DMS79 (cell line): ENCODE data around the gene PPP6R3.
"Not testable (repeated sequence)": the region's sequence is repeated elsewhere in the genome, so short reads cannot be mapped to it uniquely, and the experiment has no call there.

Source experiments
- DNase-seq: peaks from one replicate; lab custom pipeline; 2025; lab: John Stamatoyannopoulos, UW

The PPP6R3 gene

DNA sequence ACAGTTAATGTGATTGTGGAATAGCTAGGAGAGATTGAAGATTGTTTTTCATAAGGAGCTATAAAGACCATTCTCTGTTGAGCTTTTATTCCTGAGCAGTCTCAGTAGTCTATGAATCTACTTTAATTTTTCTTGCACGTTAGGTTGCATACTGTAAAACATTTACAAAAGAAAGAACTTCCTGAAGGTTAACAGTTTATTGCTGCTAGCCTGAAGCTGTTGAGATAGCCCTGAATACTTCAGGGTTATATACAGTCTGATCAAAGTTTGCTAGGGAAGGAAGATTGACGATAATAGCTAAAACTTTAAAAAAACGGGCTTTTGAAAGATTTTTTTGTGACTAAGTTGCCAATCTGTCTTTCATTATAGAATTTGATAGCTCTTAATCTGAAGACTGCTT lies 64.8 kb downstream of the PPP6R3 start:
- no peak for DNase-seq

DNA sequence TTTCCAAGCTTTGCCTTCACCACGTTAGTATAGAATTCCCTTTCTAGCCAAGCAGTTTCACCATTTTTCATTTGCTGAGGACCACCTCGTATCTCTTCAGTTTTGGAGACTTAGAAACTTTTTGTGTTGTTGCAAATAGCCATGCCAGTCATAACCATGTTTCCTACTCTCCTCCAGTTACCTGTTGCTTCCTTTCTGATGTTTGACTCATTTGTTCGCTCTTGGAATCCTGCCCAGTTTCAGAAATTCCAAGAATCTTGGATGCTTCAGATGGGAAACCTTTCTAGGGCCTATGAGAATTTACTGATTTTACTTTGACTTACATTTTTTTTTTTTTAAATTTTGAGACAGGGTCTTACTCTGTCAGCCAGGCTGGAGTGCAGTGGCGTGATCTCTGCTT lies 65.4 kb downstream of the PPP6R3 start:
- no peak for DNase-seq

DNA sequence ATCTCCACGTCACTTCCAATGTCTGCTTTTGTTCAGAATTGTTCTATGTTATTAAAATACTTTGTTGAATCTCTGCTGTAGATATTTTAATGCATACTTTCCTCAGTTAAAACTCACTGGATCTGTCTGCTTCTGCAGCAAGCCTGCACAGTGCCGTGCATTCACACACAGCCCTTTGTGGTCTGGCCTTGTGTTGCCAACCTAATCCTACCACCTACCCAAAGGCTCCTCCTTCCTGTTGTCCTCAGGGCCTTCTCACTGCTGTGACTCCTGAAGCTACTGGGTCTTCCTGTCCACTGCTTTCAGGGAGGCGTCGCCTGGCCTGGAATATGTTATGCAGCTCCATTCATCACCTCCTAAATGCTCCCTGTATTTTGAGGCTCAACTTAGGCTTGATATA lies 67.0 kb downstream of the PPP6R3 start:
- DNase-seq, result no peak

DNA sequence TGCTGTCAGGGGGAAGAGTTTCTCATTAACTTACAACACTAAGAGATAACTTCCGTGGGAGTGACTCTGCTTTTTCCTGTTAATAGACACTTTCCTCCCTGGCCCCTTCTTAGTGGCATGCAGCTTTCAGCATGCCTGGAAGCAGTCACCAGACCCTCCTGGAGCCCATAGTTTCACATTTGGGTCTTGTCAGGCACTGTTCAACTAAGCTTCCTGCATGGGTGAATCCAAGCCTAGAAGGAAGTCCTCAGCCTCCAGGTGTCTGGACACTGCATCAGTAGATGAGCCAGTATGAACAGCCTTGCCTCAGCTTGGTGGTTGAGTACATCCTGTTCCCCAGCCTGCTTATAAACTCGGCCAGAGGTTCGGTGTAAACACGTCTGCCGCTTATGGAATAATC lies 68.1 kb downstream of the PPP6R3 start:
- no peak for DNase-seq

DNA sequence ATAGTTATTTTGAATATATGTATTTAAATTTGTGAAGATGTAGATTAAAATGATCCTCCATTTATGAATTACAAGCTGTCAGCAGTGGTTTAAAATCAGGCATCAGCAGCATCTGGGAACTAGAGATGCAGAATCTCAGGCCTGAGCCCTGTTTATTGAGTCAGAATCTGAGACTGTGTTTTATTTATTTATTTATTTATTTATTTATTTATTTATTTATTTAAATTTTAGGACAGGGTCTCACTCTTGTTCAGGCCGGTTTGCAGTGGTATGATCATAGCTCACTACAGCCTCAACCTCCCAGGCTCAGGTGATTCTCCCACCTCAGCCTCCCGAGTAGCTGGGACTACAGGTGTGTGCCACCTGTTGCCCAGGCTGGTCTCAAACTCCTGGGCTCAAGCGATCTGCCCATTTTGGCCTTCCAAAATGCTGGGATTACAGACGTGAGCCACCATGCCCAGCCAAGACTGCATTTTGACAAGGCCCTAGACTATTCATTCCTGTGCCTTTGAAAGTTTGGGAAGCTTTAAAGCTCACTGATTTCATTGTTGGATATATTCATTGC lies 70.7 kb downstream of the PPP6R3 start:
- DNase-seq, result no peak

DNA sequence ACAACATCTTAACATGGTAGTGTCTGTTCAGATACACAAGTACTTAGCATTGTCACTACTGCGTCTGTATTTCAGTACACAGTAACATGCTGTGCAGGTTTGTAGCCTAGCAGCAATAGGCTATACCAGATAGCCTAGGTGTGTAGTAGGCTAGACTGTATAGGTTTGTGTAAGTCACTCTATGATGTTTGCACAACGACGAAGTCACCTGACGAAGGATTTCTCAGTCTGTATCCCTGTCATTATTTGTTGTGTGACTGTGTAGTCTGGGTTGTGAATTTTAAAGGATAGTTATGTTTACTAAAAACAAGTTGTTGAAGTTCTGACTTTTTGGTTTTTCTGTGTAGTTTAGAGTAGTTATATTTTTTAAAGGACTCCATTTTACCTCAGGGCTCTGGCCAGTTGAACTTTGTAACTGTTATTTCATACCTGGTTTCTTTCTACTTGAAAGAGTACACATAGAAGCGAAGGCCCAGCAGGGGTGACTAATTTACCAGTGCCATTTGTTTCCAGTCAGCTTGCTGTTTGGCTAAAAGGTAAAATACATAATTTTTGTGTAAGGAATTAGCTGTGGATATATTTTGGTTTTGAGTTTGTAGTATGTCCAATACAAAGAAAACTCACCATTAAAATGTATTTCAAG lies 72.3 kb downstream of the PPP6R3 start:
- no peak for DNase-seq

DNA sequence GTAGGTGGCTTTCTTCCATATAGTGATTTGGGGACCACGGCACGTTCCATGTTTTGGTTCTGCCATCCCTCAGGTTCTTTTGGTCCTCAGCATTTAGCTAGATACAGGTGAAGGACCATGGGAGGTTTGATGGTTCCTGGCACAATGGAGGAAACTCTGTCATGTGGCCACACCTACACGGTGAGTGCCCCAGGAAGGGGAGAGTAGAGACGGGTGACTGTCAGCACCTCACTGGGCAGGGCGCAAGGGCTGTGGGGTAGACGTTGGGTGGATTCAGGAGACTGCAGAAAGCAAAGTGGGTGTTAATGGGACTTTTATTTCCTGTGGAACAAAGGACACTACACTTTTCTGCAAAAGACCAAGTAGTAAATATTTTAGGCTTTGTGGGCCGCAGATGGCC lies 73.4 kb downstream of the PPP6R3 start:
- DNase-seq, result no peak

DNA sequence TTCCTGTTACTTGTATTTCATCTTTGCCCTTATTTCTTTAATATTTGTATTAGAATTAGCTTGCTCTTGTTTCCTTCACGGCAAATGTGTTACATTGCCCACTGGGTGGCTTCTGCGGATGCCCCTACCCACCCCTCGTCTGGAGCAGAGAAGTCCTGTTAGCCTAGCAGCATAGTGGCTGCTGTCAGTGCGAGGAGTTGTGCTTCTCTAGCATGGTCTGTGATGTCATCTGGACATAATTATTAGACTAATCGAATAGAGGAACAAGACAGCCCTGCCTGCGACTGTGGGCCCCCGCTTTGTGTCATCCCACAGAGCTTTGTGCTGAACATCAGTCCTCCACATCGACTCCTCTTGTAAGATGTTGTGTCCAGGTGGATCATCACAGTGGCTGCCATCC lies 74.5 kb downstream of the PPP6R3 start:
- DNase-seq, result no peak

DNA sequence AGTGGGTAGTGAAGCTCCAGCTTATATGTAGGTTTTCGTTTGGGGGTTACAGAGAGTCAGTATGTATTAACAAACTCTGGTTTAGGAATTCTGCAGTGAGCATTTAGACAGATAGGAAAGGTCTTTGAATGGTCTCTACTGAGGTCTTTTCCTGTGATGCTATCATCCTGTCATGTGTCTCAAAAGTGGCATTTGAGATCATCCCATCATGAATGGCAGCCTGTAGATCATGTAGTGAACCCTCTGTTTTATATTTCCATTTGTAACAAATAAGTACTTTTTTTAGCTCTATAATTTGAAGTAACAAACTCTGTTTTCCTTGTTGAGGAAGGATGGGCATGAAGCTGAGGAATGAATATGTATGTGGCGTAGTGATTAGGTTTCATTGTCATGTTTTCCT lies 76.2 kb downstream of the PPP6R3 start:
- no peak for DNase-seq

DNA sequence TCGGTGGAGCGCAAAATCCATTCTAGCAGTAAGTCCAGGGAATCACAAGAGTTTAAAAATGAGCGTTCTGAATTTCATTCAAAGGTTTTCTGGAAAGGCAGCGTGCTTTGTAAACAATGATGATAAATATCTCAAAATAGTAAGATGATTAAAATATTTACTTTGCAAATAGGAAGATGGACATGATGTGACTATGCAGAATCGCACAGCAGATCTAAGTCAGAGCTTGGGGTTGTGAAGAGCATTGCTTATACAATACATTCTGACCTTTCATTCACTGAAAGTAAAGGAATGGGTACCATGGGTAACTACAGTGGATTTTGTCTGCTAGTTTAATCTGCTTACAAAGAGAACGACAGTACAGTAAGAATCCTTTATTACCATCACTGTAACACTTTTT lies 77.5 kb downstream of the PPP6R3 start:
- no peak for DNase-seq

DNA sequence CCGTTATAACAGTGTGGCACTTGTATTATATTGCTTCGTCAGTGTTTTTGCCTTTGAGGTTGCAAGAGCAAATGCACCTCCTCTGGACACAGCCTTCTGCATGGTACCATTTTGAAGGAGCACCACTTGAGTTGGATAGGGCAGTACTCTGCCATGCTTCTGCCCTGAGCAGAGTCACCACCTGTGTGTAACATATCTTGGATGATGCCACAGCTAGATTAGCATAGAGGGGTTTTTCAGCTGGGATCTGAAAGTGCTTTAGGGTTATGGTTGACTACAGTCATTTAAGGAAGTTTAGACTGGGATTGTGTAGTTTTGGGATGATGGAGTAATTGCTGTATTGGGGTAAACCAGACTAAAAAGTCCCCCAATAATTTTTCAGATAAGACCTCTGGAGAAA lies 78.8 kb downstream of the PPP6R3 start:
- DNase-seq, result no peak

DNA sequence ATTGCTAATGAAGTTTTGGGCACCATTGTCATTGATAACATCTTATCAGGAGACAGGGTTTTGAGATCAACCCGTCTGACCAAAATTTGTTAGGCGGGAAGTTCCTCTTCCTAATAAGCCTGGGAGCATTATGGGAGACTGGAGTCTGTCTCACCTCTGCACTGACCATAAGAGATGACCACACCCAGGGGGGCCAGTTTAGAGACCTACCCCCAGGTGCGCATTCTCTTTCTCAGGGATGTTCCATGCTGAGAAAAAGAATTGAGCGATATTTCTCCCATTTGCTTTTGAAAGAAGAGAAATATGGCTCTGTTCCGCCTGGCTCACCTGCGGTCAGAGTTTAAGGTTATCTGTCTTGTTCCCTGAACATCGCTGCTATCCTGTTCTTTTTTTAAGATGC lies 80.0 kb downstream of the PPP6R3 start:
- not testable (repeated sequence) for DNase-seq

DNA sequence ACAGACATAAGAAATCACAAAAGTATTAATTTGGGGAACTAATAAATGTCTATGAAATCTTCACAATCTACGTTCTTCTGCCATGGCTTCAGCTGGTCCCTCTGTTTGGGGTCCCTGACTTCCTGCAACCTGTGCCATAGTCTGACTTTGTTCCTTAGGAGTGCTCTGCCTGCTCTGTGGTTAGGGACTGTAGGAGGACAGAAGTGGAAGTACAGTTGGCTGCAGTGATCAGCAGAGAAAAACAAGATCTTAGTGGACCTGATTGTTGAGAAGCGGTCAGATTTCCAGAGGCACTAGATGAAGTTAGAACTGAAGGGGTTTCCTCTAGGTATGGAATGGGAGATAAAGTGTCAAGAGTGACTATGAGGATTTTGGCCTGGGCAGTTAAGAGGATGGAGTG lies 80.6 kb downstream of the PPP6R3 start:
- DNase-seq, result no peak

DNA sequence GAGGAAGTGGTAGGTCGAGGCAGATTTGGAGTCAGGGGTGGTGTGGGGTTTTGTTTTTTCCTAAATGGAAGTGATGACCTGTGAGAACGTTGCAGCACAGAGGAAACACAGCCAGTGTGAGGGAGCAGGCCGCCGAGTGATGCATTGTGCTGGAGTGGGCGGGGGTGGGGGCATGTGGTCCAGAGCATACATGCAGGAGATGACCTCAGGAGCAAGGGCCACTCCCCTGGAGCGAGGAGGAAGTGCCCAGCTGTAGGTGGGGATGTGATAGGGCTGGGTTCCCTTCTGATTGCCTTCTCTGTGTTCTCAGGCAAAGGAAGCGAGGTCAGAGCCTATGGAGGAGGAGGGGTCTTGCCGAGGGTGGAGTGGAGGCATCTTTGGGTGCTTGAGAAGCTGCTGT lies 81.4 kb downstream of the PPP6R3 start:
- no peak for DNase-seq

DNA sequence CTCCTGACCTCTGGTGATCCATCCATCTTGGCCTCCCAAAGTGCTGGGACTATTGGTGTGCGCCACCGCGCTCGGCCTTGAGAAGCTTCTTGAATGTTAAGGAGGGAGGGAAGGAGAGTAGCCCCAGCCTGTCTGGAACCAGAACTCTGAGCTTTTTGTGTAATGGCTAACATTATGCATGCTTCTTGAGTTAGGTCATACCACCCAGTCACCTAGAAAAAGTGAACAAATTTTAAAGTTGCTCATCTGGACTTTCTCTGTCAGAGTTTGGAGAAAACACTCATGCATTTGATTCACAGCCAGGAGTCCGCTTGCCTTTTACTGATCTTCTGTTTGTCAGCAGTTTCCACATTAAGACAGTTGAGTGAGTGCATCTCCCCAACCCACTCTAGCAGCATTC lies 82.1 kb downstream of the PPP6R3 start:
- no peak for DNase-seq

DNA sequence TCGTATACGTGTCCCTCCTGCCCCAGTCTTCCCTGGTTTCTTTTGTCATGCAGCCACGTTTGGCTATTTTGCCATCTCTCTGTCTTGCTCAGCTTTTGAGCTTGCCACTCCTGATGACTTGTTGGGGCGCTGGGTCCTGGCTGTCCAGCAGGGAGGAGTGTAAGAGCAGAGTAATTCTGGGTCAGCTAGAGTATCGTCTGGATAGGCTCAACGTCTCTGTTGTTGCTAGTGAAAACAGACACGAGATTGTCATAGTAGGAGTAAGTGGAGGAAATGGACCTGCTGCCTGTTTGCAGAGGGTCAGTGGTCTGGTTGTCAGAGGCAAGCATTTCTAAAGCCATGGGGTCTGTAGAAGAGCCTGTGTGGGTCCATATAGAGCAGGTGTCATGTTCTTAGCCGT lies 83.0 kb downstream of the PPP6R3 start:
- no peak for DNase-seq

DNA sequence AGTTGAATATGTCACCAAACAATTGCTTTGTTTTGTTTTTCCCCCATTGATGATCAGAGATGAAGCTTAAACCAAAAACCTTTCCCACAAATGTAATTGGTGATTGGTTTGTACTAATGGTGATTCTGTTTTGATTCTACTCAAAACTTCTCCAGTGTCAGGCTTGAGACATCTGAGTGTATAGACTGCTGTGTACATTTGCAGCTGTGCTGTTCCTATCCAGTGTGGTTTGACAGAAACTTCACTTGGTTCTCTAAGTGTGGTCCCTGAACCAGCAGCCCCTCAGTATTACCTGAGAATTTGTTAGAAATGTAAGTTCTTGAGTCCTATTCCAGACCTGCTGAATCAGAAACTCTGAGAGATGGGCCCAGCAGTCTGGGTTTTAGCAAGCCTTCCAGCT lies 84.8 kb downstream of the PPP6R3 start:
- DNase-seq, result no peak

DNA sequence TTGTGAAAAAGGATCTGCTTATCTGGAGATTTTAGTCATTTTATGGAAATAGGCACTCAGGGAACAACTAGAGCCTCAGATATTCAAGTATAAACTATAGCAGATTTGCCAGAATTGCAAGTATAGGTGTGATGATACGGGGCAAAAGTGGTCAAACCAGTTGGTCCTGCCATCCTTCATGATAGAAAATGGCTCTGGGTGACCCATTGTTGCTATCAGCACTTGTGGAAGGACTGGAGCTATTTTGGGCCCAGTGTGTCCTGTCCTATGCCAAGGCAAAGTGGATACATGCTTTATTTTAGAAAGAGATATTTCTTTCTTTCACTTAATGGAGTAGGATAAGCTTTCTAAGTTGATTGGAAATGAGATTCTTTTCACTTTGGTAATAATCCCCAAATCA lies 85.2 kb downstream of the PPP6R3 start:
- no peak for DNase-seq

DNA sequence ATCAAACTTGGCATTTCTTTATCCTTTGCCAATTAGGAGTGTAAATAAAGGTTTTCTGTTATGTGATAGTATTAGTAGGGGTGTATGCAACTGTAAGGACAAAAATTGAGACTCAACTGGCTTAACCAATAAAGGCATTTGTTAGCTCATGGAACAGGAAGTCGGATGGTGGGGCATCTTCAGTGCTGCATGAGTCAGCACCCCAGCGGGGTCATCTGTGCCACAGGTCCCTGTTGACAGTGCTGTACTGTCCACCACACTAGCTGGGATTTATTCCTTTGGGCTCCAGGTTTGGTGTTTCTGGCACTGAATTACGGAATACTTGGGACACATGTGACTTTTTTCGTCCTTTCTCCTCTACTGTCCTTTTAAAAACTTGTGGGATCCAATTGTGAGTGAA lies 86.0 kb downstream of the PPP6R3 start:
- DNase-seq, result no peak

DNA sequence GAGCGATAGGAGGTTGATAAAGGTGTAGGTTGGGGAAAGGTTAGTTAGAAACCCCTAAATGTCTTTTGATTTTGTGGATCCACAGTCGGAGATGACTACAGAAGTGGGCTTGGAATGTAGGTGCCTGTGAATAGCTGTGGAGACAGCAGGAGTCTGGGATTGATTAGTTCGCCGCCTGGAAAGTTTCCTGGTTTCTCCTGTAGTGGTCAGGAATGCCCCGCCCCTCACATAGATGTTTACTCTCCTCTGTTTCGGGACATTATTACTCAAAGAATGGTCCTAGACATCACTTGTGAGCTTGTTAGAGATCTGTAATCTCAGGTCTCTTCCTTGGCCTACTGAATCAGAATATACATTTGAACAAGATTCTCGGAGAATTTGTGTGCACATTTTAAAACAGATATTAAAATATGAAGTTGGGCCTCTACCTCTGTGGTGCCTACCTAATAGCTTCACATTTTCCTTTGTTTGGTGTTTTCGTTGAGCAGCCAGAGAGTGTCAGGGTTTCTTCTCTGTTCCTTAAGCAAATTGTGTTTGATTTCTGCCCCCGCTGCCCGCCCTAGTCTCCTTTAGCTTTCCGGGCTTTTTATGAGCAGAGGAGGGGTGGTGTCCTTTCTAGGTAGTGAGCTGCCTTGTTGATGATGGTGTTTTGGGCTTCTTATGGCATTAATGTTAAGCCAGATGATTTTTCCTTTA lies 89.4 kb downstream of the PPP6R3 start:
- DNase-seq, result no peak

DNA sequence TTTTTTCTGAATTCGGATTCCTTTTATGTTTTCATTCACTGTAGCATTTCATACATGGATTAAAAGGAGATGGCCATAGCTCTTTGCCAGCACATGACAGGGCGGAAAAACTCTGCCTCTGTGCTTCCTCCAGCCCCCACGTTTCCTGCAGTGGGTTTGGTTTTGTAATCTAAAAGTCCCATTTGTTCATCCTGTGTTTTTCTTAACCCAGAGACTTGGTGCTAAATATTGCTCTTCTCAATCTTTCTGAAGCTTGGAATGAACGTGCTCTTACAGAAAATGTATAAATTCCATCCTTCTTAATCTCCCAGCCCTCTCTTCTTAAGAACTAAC lies 89.9 kb downstream of the PPP6R3 start:
- DNase-seq, result no peak

DNA sequence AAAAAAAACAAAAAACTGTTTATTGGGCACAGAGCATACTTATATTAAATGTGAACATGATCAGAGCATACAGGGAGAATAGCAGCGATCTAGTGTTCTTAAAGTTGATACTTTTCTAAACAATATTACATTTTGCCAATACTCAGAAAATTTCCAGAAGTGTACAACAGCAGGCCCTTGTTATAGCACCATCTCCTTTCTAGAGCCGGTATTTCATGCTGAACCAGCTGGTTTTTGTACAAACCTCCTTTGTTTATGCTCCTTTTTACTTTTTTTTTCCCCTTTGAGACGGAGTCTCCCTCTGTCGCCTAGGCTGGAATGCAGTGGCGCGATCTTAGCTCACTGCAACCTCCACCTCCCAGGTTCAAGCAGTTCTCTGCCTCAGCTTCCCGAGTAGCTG lies 90.7 kb downstream of the PPP6R3 start:
- no peak for DNase-seq

DNA sequence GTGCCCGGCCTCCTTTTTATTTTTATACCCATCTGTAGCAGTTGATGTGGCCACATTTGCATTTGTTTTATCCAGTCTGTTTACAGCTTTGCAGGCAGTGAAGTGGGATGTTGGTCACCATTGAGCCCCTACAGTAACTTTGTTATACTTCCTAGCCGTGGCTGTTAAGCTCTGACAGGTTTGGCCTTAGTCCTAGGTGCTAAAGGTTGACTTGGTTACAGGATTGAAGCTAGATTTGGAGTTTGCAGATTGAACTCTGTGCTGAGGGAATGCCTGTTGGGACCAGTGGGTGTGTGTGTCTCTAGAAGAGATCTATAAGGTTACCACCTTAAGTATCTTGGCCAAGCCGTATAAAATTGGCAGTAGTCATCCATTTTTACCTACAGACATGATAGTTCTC lies 91.2 kb downstream of the PPP6R3 start:
- DNase-seq, result no peak

DNA sequence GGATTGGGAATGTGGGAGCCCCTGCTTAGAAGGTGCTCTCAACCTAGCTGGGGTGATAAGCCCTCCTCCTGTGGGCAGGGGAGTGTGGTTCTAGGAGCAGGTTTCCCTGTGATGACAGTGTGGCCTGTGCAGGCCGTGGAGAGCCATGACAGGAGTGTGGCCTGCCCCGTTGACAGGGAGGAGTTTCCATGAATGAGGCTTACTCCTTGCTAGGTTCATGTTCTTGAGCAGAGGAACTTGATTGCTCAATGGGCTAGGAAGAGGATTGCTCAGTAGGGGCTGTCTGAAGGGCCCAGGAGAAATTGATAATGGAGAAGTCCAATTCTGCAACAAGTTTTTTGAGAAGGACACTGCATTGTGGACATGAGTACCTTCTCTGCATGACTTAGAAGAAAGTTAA lies 92.0 kb downstream of the PPP6R3 start:
- no peak for DNase-seq
